GM12878 (cell line): ENCODE measurements around the gene VWA8. TPM values are rescaled to one million over a fixed set of nuclear protein-coding genes. Genes with fewer than 3 reads are reported as not detected.

ENCODE experiments used
- ATAC-seq: fragments of 200-7000 bp; cut with Tn5 transposase; 3 replicates; pipeline ENCODE4 v1.9.1; 2020; ENCODE audit warnings: mild to moderate bottlenecking, moderate library complexity
- BruUV-seq: library from RNA; stranded (reverse); fragments of 400-500 nt; replicated peaks from 2 replicates; lab custom pipeline; 2021; lab: Mats Ljungman, UMichigan
- CTCF ChIA-PET: fragments of 300-600 bp; sonication (Branson Sonifier 250); formaldehyde crosslinking; extraction: SDS; loops from one replicate; lab custom pipeline; 2021; ENCODE audit warnings: inconsistent platforms; lab: Yijun Ruan, JAX
- POLR2A ChIA-PET: fragments of 350-600 bp; formaldehyde crosslinking; extraction: SDS; loops from one replicate; lab custom pipeline; 2021; ENCODE audit warnings: inconsistent platforms; lab: Charles Lee
- RAD21 ChIA-PET: fragments of 300-600 bp; sonication (Branson Sonifier 250); formaldehyde crosslinking; loops from one replicate; lab custom pipeline; 2023; ENCODE audit warnings: antibody characterized with exemption; ENCODE audit not compliant: unreplicated experiment; lab: Charles Lee
- SMC1A ChIA-PET: fragments of 300-600 bp; sonication (Branson Sonifier 250); formaldehyde crosslinking; loops from one replicate; lab custom pipeline; 2023; ENCODE audit not compliant: unreplicated experiment, uncharacterized antibody; lab: Charles Lee
- DNase-seq: peaks from one replicate; pipeline ENCODE4 v3.0.0-alpha.2; 2011; ENCODE audit warnings: low read depth, low spot score
- FAIRE-seq: peaks from 3 replicates; lab custom pipeline; 2011; peaks lifted over from hg19 to GRCh38; lab: Jason Lieb, UNC
- H2AFZ ChIP-seq: 2 replicates; pipeline ENCODE4 v1.6.0; 2011; ENCODE audit warnings: low read depth, low read length, control low read depth; ENCODE audit not compliant: control insufficient read depth
- H3K27ac ChIP-seq: 2 replicates; pipeline ENCODE4 v1.5.1; 2011; ENCODE audit warnings: control low read depth; ENCODE audit not compliant: control insufficient read depth, insufficient read depth
- H3K27me3 ChIP-seq, 2 experiments: replicated peaks in 1 of 2; 2 replicates each; pipeline versions ENCODE4 v1.6.0 to v1.6.1; 2011; ENCODE audit warnings: low read length in 1 of 2; ENCODE audit not compliant: control insufficient read depth in 2 of 2, insufficient read depth in 2 of 2
- H3K36me3 ChIP-seq, 2 experiments: 2 replicates each; pipeline ENCODE4 v1.5.1; 2011; ENCODE audit warnings: low read length in 1 of 2; ENCODE audit not compliant: control insufficient read depth in 2 of 2, insufficient read depth in 2 of 2
- H3K4me1 ChIP-seq: 2 replicates; pipeline ENCODE4 v1.6.1; 2011; ENCODE audit warnings: mild to moderate bottlenecking, low read length, moderate library complexity, mixed read lengths; ENCODE audit not compliant: control insufficient read depth, insufficient read depth
- H3K4me2 ChIP-seq: 2 replicates; pipeline ENCODE4 v1.6.0; 2011; ENCODE audit warnings: control low read depth; ENCODE audit not compliant: control insufficient read depth, insufficient read depth
- H3K4me3 ChIP-seq: fragments of 200-600 bp; sonication (generic); 2 replicates; pipeline ENCODE4 v1.5.1; 2016
- H3K79me2 ChIP-seq: 2 replicates; pipeline ENCODE4 v1.6.0; 2011; ENCODE audit warnings: low read length; ENCODE audit not compliant: control insufficient read depth, insufficient read depth
- H3K9ac ChIP-seq: 2 replicates; pipeline ENCODE4 v1.8.0; 2011; ENCODE audit warnings: low read length, control low read depth, mixed read lengths; ENCODE audit not compliant: control insufficient read depth, insufficient read depth
- H3K9me3 ChIP-seq: replicated peaks from 3 replicates; pipeline ENCODE4 v1.5.1; 2011; ENCODE audit warnings: mild to moderate bottlenecking, low read length; ENCODE audit not compliant: control insufficient read depth, insufficient read depth
- H4K20me1 ChIP-seq: 2 replicates; pipeline ENCODE4 v1.6.0; 2011; ENCODE audit not compliant: control insufficient read depth, insufficient read depth
- NR2C1 ChIP-seq: fragments of 450-650 bp; IDR thresholded peaks from 2 replicates; pipeline ENCODE4 v1.6.1; 2017; ENCODE audit warnings: antibody characterized with exemption, mild to moderate bottlenecking, moderate library complexity
- TCF3 ChIP-seq: IDR thresholded peaks from 2 replicates; pipeline ENCODE4 v1.6.1; 2012; ENCODE audit warnings: low read depth, mild to moderate bottlenecking, low read length, borderline replicate concordance; ENCODE audit not compliant: insufficient read depth
- ZZZ3 ChIP-seq: IDR thresholded peaks from 2 replicates; pipeline ENCODE4 v1.6.1; 2011; ENCODE audit warnings: low read depth; ENCODE audit not compliant: control insufficient read depth, insufficient read length
- WGBS: methylation state at CpG from one replicate; pipeline ENCODE4 v1.1.6; 2016; ENCODE audit warnings: low lambda C conversion rate; ENCODE audit not compliant: insufficient replicate concordance, insufficient coverage; ENCODE audit errors: missing lambda C conversion rate; 5-methylcytosine and 5-hydroxymethylcytosine counted together
- in situ Hi-C: fragments of 300-500 bp; cut with MboI; formaldehyde crosslinking; loops from 9 replicates; pipeline ENCODE4 v1.14.3; 2018; ENCODE audit warnings: mixed read lengths
- intact Hi-C: fragments of 100-400 bp; cut with micrococcal nuclease; formaldehyde crosslinking; loops from one replicate; pipeline ENCODE4 v1.14.2; 2022; ENCODE audit not compliant: unreplicated experiment
- polyA plus RNA-seq, 11 experiments: library from polyadenylated mRNA; depleted of rRNA in 4 of 11; unstranded in 6 of 11; stranded (reverse) in 5 of 11; fragments of >200 nt; fragmentation: Nextera tagmentation in 4 of 11; fragmentation: Illumina TruSeq in 1 of 11; extraction: Ambion mirVana in 4 of 11; extraction: Trizol in 1 of 11; gene quantifications; 1 replicate in 1 of 11; 2 replicates in 10 of 11; pipeline versions ENCODE4 v1.2.1 to v1.2.3, GENCODE V29; 2011 to 2016; ENCODE audit warnings: inconsistent platforms in 2 of 11, missing spikeins in 2 of 11, low read depth in 1 of 11
- total RNA-seq, 4 experiments: library from RNA; depleted of rRNA in 3 of 4; stranded (reverse); fragments of >200 nt in 3 of 4; fragmentation: Illumina TruSeq in 1 of 4; extraction: Trizol in 1 of 4; gene quantifications; 2 replicates each; pipeline versions ENCODE4 v1.2.1 to v1.2.3, GENCODE V29; 2013 to 2021

VWA8 gene
- total and polyA plus RNA-seq, 10 of the 15 experiments (the other 5 are each of a cell fraction or from before 2014, with no cell fraction given): 3.0 to 21.8 (median 13.5) TPM

- FAIRE-seq: no peak
- Histone ChIP-seq H3K9me3 (no peaks in the 10 kb centered on the region), H3K79me2 (no peaks in the 10 kb centered on the region), H3K27me3 (no peaks in the 10 kb centered on the region), H3K4me2 (no peak overlapping the region), H3K36me3 (no peaks in the 10 kb centered on the region; a peak in 1 of 4 replicates), H2AFZ (no peak overlapping the region), H3K4me3 (no peak overlapping the region), H3K4me1 (no peaks in the 10 kb centered on the region)
- no peak for ATAC-seq
- 100% methylated on average over 1 of the region's 1 CpG for WGBS
- ChIA-PET RAD21 (interaction anchor here (1.2 kb wide), 1 partner anchor 18 kb away, joined by 3 read pairs; no protein-coding TSS in a partner anchor), POLR2A (interaction anchor here (1.0 kb wide), 1 partner anchor 15 kb away, joined by 3 read pairs; no protein-coding TSS in a partner anchor), SMC1A (interaction anchor here (2.0 kb wide), 1 partner anchor 18 kb away, joined by 8 read pairs; no protein-coding TSS in a partner anchor), CTCF (interaction anchor here (0.6 to 1.9 kb wide), 5 partner anchors 9 to 207 kb away, joined by 3 to 8 read pairs (median 4); no protein-coding TSS in a partner anchor)
- in situ Hi-C loops: no loop called here
- intact Hi-C loops: no loop called here
- TF ChIP-seq TCF3: no peak
- TF ChIP-seq, all 136 proteins: peak for 0
- Histone ChIP-seq H4K20me1 (no peaks in the 10 kb centered on the region), H3K9ac (no peak overlapping the region), H3K27ac (no peak overlapping the region)
- BruUV-seq: no TSS peak
- DNase-seq: no peak
Measured at GRCh38 chr13:41854758-41855157, 106.2 kb downstream of the VWA8 start.

GRCh38 chr13:41851351-41851750 is 109.6 kb downstream of the VWA8 start:
- ATAC-seq (no peak), DNase-seq (no peak), FAIRE-seq (no peak)
- Histone ChIP-seq H3K9ac (no peak overlapping the region), H2AFZ (no peak overlapping the region), H3K27ac (no peak overlapping the region), H3K4me2 (no peak overlapping the region), H3K36me3 (no peaks in the 10 kb centered on the region), H3K4me1 (no peaks in the 10 kb centered on the region), H3K79me2 (no peaks in the 10 kb centered on the region), H3K4me3 (no peak overlapping the region), H4K20me1 (no peaks in the 10 kb centered on the region), H3K27me3 (no peaks in the 10 kb centered on the region), H3K9me3 (no peaks in the 10 kb centered on the region)
- ChIA-PET RAD21 (no interaction called here), POLR2A (no interaction called here), CTCF (no interaction called here), SMC1A (no interaction called here)
- BruUV-seq: no TSS peak
- intact Hi-C loops (no loop called here), in situ Hi-C loops (no loop called here)
- 93% methylated on average over 3 of the region's 3 CpGs for WGBS
- TF ChIP-seq ZZZ3 (no peak), NR2C1 (no peak)
